NAMALWA (cell line): ENCODE data around the gene UNC13D.
"Not testable (repeated sequence)": the region's sequence is repeated elsewhere in the genome, so short reads cannot be mapped to it uniquely, and the experiment has no call there.

Source experiments
- DNase-seq: peaks from one replicate; pipeline ENCODE4 v3.0.0-alpha.2; 2015; ENCODE audit warnings: low spot score

Gene UNC13D

DNA sequence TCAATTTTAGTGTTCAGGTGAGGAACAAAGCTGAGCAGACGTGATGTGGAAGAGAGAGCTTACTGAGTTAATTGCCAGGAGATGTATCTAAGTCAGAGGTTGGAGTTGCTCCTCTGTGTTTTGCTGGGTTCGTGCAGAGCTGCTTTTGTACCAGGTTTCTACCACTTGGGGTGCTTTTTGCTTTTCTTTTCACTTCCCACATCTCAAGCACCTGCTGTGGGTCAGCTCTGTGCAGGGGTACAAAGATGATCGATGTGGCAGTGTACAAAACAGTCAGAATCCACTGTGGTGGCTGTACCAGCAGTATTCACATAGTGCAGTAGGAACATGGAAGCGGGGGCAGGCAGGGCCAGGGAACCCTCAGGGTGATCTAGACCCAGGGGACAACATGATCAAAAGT, 44.8 kb downstream of the UNC13D start:
- DNase-seq = no peak

DNA sequence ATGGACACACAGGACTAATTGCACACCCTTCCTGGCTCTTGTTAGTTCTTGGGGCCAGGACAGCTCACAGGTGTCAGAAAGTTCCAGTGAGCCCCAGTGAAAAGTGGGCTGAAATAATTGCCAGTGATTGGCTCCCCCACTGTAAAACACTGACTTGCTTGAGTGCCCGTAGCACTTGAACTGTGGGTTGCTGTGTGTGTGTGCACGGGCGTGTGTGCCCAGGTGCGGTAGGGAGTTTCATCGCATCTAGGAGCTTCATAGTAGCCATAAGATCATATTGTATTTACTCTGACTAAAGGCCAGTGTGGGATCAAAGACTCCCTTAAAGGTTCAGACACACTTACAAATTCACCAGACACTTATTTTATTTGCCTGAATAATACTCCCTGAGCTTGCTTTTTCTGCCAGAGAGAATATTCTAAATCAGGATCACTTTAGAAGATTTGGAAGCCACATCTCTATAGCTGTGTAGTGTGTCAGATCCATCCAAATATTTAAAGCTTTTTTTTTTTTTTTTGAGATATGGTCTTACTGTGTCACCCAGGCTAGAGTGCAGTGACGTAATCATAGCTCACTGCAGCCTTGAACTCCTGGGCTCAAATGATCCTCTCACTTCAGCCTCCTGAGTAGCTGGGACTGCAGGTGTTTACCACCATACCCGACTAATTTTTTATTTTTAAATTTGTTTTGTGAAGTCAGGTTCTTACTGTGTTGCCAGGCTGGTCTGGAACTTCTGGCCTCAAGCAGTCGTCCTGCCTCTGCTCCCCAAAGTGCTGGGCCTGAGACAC, 48.2 kb downstream of the UNC13D start:
- DNase-seq = no peak

DNA sequence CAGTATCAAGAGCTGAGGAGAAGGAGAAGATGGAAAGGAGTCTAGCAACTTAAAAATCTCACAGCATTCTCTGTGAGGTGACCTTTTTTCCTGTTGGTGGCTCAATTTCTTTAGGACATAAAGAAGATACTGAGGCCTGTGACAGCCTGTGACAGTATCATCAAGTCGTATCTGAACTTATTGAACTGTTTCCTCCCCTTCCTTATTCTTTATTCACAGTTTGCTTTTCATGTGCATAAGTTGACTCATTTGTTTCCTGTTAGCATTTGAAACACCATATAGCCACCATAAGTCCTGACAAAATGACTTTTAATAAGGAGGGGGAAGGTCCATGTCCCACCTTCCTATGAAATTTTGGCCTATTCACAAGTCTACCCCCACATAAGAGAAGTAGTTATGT, 50.7 kb downstream of the UNC13D start:
- DNase-seq = no peak

GRCh38 chr17:75791254-75791653, 53.0 kb downstream of the UNC13D start:
- no peak for DNase-seq

GRCh38 chr17:75785016-75785890, 59.0 kb downstream of the UNC13D start:
- peak; percentile 66 for DNase-seq

- peak; percentile 99 for DNase-seq
Measured at GRCh38 chr17:75784473-75785015, 59.7 kb downstream of the UNC13D start, which contains the start of gene UNK. Gene UNK, plus strand, starts transcription at chr17:75784806. Its CDS starts 75 bp downstream, at chr17:75784881.

DNA sequence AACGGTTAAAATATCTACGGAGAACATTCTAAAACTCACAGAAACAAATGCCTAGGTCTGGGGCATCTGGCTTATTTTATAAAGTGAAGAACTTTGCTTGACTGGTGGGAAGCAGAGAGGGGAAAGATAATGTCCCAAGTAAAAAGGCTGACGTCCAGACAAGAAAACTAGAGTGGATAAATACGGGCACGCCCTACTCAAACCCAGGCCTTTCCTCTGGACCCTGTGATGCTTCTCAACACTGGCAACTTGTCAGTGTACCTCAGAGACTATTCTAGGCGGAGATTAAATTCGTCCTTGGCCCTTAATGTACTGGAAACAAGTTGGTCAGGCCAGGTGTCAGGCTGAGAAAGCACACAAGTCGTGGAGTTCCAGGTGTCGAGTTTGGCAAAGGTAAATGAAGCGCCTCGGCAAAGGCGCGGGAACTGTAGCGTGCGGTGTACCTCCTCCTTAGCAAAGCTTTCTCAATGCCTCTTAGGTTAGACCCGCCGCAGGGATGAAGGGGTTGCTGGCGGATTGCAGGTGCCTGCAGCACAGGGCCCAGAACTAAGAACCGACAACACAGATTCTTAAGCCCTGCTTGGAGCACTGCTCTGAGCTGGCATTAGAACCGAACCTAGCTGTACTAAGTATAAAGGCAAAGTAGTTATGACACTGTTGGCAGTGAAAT, 60.3 kb downstream of the UNC13D start:
- no peak for DNase-seq

DNA sequence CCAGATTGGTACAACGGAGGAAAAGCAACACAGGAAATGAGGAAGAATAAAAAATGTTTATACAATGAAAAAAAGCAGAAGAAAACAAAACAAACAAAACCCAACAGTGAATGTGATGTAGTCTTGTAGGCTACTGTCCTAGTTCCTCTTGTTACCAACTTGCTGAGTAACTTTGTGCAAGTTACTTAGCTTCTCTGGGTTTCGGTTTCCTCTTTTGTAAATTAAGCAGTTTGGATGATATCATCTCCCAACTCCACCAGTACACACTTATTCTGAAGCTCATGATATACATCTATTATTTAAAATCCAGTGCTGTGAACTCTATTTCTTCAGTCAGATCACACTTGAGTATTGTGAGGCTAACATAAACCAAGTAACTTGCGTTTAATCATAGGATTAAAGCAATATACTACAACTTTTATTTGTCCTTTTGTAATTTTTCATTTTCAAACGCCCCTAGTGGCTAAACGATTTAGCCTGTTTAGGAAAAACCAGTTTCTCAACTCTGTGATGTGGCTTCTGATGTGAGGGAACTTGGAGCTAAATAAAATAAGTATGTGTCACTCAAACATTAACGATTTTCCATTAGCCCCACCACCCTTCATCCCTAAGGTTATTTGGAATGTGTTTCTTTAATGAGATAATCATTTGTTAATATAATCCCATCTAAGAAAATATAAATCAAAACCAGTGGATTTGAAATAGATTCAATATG, 61.0 kb downstream of the UNC13D start:
- peak; percentile 94 for DNase-seq

DNA sequence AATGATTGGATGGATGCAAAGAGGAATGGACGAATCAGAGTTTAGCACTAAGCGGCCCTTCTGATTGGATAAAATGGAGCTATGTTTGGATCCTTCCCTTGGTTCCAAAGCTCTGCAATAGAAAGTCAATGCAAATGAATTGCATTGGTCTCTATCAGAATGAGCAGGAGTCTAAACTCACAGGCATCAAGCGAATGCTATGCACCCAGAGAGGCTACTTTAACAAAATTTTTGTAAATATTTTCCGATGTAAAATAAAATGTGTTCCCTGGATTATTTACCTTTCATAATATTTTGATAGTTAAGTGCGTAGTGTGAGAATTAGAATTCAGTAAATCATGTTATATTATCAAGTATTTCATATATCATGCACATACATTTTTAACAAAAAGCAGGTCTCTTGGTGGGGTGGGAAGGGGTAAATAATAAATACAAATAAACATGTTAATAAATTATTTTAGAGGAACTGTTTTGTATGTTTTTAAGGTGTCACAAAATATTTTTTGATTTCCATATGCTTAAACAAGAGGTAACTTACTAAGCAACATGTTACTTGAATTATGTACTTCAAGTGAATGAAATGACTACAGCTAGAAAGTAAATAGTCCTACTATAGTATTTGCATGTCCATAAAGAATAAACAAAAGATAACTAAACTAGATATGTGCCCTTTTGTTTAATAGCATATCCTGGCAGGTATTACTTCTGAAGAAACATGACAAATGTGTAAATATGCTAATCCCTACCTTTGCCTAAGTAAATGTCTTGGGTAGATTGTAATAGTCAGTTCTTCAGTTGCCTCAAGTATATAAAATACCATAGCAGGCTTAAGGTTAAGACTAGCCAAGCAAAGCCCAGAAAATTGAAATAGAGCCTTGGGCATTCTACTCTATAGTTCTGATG, 64.0 kb downstream of the UNC13D start:
- no peak for DNase-seq

DNA sequence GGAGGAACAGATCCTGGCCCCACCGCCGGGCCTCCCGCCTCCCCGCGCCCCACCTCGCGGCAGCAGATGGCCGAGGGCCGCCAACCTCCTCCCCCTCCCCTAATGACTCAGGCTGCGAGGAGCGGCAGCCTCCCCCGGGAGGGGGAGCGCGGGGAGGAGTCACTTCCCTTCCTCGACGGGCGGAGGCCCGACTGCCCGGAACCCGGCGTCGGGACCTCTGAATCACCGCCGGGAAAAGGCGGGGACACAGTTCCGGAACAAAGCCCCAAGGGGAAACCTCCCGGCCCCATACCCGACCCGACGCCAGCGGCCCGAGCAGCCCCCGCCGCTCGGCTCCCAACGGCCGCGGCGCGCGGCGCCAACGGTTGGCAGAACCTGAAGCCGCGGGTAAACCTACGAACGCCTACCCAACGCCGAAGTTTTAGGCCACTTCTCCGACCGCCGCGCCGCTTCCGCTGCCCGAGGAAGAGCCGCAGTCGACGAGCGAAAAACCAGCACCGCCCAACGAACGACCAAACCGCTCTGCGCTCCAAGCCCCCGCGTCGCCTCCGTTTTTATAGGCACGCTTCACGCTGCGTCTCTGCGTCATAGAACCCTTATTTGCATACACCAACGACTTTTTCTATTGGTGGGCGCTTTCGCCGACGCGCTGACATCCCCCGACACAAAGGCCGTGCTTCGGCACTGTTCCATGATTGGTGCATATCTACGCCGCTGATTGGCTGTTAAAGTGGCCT, 64.8 kb downstream of the UNC13D start:
- DNase-seq = peak; percentile 100

- peak; percentile 65 for DNase-seq
Measured at GRCh38 chr17:75778861-75779249, 65.3 kb downstream of the UNC13D start.

DNA sequence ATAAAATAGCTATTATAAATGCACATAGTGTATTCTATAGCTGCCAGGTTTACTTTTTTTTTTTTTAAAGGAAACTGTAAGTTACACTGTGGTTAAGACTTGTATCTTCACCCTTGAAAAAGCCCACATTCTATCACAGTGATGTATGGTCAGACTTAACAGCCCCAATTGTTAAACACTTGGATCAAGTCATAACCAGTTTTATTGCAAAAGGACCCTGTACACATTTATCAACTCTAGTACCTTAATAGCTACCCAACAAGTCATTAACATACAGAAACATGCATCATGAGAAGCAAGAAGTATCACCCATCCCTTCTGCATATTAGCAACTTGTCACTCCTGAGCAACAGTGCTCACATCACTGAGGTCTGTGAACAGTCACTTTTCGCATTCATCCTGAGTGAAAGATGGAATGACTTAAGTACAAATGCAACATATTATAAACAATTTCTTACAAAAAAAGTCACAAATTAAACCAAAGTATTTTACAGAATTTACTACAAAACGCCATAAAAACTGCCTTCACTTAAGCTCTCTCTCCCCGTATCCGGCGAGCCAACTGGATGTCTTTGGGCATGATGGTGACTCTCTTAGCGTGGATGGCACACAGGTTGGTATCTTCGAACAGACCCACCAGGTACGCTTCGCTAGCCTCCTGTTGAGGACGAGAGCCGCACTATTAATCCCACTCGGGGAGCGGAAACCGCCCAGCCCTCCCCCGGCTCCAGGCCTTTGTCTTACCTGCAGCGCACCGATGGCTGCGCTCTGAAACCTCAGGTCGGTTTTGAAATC, 65.9 kb downstream of the UNC13D start:
- not testable (repeated sequence) for DNase-seq

GRCh38 chr17:75777296-75777922, 66.8 kb downstream of the UNC13D start:
- DNase-seq = no peak
